Measurements from ENCODE around the gene POLR3H. TPM values are rescaled to one million over a fixed set of nuclear protein-coding genes. Genes with fewer than 3 reads are reported as not detected.

Gene POLR3H
- polyA plus RNA-seq, 1 donor from 2014 or later, result 28.0 TPM

DNA sequence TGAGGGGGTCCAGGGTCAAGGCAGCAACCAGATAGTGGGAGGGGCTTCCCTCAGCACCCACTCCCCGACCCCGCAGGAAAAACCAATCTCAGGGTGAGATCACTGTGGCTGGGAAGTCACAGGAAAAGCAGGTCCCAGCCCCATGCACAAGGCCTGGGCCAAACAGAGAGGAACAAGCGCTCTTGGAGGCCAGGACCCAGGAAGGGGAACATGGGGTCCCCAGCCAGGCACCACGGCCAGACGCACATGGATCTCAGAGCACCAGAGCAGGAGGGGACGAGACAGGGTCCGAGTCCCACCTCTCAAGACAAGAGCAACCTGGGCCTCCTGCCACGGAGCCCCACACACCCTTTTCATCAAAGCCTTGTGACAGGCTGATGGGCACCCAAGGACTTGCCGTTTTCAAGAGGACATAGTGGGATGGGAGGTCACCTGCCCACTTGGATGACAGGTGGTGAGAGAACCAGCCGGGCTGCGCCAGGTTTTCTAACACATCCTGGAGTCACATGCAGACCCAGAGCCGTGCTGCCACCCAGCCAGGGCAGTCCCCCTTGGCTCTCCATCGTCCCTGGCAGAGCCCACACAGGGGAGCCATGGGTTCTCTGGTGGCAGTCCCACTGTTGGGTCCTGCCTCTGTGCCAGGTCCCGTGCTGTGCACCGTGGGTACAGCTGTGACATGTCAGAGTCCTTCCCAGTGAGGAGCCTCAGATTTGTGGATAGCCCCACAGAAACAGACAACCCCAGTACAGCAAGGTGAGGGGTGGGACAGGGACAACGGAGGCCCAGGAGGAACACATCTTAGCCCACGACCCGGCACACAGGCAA lies 13.2 kb downstream of the POLR3H start:
- H4K20me1 ChIP-seq (ENCODE audit: insufficient read depth), result no peaks in the 10 kb centered on the region
- peaks cover 3% of the 10 kb centered on the region for H3K79me2 ChIP-seq (replicated peaks; ENCODE audit: insufficient read depth, low read length)
- no peak overlapping the region for H2AFZ ChIP-seq (ENCODE audit: low read depth, low read length)
- no peak overlapping the region for H3K27ac ChIP-seq (ENCODE audit: low read length)
- no peaks in the 10 kb centered on the region for H3K36me3 ChIP-seq (ENCODE audit: insufficient read depth, low read length)
- no peaks in the 10 kb centered on the region for H3K27me3 ChIP-seq (ENCODE audit: insufficient read depth, low read depth, low read length)
- no peaks in the 10 kb centered on the region for H3K9me2 ChIP-seq (ENCODE audit: insufficient read depth, low read length)
- no peak overlapping the region for H3K4me3 ChIP-seq (ENCODE audit: low read length)
- H3K4me2 ChIP-seq (ENCODE audit: low read length), result no peak overlapping the region
- no peaks in the 10 kb centered on the region for H3K9me3 ChIP-seq (ENCODE audit: low read length)
- TF ChIP-seq TAF1 (IDR thresholded peaks at IDR 0.05; ENCODE audit: low read depth), result no peak
- no peak for TF ChIP-seq EZH2 (IDR thresholded peaks at IDR 0.05; ENCODE audit: borderline replicate concordance, insufficient read depth, low read length, poor library complexity, severe bottlenecking)
- TF ChIP-seq SMC3 (conservative IDR thresholded peaks at IDR 0.05; ENCODE audit: poor library complexity), result no peak
- TF ChIP-seq MXI1 (conservative IDR thresholded peaks at IDR 0.05; ENCODE audit: poor library complexity, severe bottlenecking), result no peak
- no peak for TF ChIP-seq EP300 (conservative IDR thresholded peaks at IDR 0.05; ENCODE audit: poor library complexity, severe bottlenecking)
- no peak for TF ChIP-seq RAD21 (conservative IDR thresholded peaks at IDR 0.05)
- no peak for TF ChIP-seq POLR2AphosphoS5 (IDR thresholded peaks at IDR 0.05)
- TF ChIP-seq, protein P1, sequence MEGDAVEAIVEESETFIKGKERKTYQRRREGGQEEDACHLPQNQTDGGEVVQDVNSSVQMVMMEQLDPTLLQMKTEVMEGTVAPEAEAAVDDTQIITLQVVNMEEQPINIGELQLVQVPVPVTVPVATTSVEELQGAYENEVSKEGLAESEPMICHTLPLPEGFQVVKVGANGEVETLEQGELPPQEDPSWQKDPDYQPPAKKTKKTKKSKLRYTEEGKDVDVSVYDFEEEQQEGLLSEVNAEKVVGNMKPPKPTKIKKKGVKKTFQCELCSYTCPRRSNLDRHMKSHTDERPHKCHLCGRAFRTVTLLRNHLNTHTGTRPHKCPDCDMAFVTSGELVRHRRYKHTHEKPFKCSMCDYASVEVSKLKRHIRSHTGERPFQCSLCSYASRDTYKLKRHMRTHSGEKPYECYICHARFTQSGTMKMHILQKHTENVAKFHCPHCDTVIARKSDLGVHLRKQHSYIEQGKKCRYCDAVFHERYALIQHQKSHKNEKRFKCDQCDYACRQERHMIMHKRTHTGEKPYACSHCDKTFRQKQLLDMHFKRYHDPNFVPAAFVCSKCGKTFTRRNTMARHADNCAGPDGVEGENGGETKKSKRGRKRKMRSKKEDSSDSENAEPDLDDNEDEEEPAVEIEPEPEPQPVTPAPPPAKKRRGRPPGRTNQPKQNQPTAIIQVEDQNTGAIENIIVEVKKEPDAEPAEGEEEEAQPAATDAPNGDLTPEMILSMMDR (IDR thresholded peaks at IDR 0.05; ENCODE audit: poor library complexity, severe bottlenecking), result no peak
- TF ChIP-seq, protein P2, sequence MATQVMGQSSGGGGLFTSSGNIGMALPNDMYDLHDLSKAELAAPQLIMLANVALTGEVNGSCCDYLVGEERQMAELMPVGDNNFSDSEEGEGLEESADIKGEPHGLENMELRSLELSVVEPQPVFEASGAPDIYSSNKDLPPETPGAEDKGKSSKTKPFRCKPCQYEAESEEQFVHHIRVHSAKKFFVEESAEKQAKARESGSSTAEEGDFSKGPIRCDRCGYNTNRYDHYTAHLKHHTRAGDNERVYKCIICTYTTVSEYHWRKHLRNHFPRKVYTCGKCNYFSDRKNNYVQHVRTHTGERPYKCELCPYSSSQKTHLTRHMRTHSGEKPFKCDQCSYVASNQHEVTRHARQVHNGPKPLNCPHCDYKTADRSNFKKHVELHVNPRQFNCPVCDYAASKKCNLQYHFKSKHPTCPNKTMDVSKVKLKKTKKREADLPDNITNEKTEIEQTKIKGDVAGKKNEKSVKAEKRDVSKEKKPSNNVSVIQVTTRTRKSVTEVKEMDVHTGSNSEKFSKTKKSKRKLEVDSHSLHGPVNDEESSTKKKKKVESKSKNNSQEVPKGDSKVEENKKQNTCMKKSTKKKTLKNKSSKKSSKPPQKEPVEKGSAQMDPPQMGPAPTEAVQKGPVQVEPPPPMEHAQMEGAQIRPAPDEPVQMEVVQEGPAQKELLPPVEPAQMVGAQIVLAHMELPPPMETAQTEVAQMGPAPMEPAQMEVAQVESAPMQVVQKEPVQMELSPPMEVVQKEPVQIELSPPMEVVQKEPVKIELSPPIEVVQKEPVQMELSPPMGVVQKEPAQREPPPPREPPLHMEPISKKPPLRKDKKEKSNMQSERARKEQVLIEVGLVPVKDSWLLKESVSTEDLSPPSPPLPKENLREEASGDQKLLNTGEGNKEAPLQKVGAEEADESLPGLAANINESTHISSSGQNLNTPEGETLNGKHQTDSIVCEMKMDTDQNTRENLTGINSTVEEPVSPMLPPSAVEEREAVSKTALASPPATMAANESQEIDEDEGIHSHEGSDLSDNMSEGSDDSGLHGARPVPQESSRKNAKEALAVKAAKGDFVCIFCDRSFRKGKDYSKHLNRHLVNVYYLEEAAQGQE (IDR thresholded peaks at IDR 0.05; ENCODE audit: borderline replicate concordance), result no peak
- no peak overlapping the region for H3K9ac ChIP-seq (ENCODE audit: low read length)
- H3F3A ChIP-seq (ENCODE audit: insufficient read depth, low read length, poor library complexity, severe bottlenecking), result no peaks in the 10 kb centered on the region

DNA sequence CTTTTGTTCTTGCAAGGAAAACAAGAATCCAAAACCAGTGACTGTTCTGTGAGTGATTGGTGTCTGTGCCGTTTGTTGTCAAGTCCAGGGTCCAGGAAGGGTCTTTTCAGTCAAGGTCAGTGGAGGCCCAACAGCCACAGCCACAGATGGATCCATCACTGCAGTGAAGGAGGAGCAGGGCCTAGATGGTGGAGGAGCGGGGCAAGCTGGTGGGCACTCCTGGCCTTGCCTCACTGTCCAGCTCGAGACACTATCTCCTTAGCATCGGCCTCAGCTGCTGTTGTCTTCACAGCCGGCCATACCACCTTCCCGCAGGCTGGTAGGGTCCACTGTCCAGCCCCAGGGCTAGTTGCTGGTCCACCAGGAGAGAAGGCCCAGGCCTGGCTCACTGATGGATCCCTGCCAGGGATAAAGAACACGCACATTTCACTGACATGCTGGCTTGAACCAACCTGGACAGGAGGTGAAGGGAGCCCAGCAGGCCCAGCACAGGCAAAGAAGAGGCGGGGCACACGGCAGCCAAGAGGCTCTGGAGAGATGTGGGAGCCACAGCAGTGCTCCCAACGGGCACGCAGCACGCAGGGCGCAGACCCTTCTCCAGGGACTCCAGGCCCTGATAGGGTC lies 15.2 kb downstream of the POLR3H start:
- Histone ChIP-seq H4K20me1 (ENCODE audit: insufficient read depth) (no peaks in the 10 kb centered on the region), H3K27me3 (ENCODE audit: insufficient read depth, low read depth, low read length) (no peaks in the 10 kb centered on the region), H3K9me3 (ENCODE audit: low read length) (no peaks in the 10 kb centered on the region), H2AFZ (ENCODE audit: low read depth, low read length) (no peak overlapping the region), H3K36me3 (ENCODE audit: insufficient read depth, low read length) (no peaks in the 10 kb centered on the region), H3K4me2 (ENCODE audit: low read length) (no peak overlapping the region), H3K27ac (ENCODE audit: low read length) (no peak overlapping the region), H3K4me3 (ENCODE audit: low read length) (no peak overlapping the region), H3K9me2 (ENCODE audit: insufficient read depth, low read length) (no peaks in the 10 kb centered on the region), H3K79me2 (replicated peaks; ENCODE audit: insufficient read depth, low read length) (peaks cover under 1% of the 10 kb centered on the region), H3F3A (ENCODE audit: insufficient read depth, low read length, poor library complexity, severe bottlenecking) (no peaks in the 10 kb centered on the region), H3K9ac (ENCODE audit: low read length) (no peak overlapping the region)
- TF ChIP-seq, protein P1 (IDR thresholded peaks at IDR 0.05; ENCODE audit: poor library complexity, severe bottlenecking), result no peak

Measured in neural cell (in vitro differentiated cells).